Cardiac muscle cell (in vitro differentiated cells and primary cell): Measurements from ENCODE around the gene SECISBP2. TPM values are rescaled to one million over a fixed set of nuclear protein-coding genes. Genes with fewer than 3 reads are reported as not detected.
"Not testable (repeated sequence)": the region's sequence is repeated elsewhere in the genome, so short reads cannot be mapped to it uniquely, and the experiment has no call there.

Experiments used
- DNase-seq, 2 donors: peaks; one replicate each; pipeline versions ENCODE4 v3.0.0 to v3.0.0-alpha.2; 2010 to 2017; ENCODE audit warnings: low read depth in 1 of 2, low spot score in 1 of 2
- H3K27ac ChIP-seq: fragments of 200-600 bp; sonication (generic); 2 replicates; pipeline ENCODE4 v1.5.1; 2016
- H3K27me3 ChIP-seq: fragments of 200-600 bp; sonication (generic); 2 replicates; pipeline ENCODE4 v1.6.0; 2016; ENCODE audit warnings: control low read depth
- H3K36me3 ChIP-seq: fragments of 200-600 bp; sonication (generic); 2 replicates; pipeline ENCODE4 v1.5.1; 2016; ENCODE audit warnings: control low read depth
- H3K4me1 ChIP-seq: fragments of 200-600 bp; sonication (generic); 2 replicates; pipeline ENCODE4 v1.8.1; 2017; ENCODE audit warnings: low read depth, mild to moderate bottlenecking, mixed run types
- H3K4me3 ChIP-seq: fragments of 200-600 bp; sonication (generic); 2 replicates; pipeline ENCODE4 v1.5.1; 2016; ENCODE audit warnings: mild to moderate bottlenecking
- H3K9me3 ChIP-seq: fragments of 200-600 bp; sonication (generic); 2 replicates; pipeline ENCODE4 v1.5.1; 2017; ENCODE audit warnings: low read depth, mild to moderate bottlenecking, control low read depth
- polyA plus RNA-seq: library from polyadenylated mRNA; unstranded; fragments of >200 nt; fragmentation: Nextera tagmentation; extraction: Ambion mirVana; gene quantifications from 2 replicates; pipeline ENCODE4 v1.2.1, GENCODE V29; 2016
- total RNA-seq: library from RNA; depleted of rRNA; stranded (reverse); fragments of >200 nt; gene quantifications from 2 replicates; pipeline ENCODE4 v1.2.3, GENCODE V29; 2016
- TF ChIP-seq, protein P1 (sequence below): IDR thresholded peaks from 2 replicates; pipeline ENCODE4 v1.5.1; 2012; ENCODE audit warnings: low read depth, mild to moderate bottlenecking, low read length

Gene SECISBP2
- total and polyA plus RNA-seq, 2 experiments from 2014 or later: 20.4 to 20.5 TPM

DNA sequence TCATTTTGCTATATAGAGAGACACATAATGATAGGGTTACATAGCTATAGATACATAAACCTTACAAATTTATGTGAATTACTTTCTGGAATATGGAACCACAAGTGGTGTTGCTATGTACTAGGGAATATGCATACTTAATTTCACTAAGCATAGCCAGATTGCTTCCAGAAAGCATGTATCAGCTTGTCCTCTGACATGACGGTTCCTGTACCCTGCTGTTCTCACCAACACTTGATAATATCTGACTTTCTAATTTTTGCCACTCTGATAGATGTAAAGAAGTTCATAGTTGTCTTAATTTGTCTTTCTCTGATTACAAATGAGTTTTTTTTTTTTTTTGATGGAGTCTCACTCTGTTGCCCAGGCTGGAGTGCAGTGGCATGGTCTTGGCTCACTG lies 25.3 kb upstream of the SECISBP2 start:
- no peak for DNase-seq
- TF ChIP-seq, protein P1, sequence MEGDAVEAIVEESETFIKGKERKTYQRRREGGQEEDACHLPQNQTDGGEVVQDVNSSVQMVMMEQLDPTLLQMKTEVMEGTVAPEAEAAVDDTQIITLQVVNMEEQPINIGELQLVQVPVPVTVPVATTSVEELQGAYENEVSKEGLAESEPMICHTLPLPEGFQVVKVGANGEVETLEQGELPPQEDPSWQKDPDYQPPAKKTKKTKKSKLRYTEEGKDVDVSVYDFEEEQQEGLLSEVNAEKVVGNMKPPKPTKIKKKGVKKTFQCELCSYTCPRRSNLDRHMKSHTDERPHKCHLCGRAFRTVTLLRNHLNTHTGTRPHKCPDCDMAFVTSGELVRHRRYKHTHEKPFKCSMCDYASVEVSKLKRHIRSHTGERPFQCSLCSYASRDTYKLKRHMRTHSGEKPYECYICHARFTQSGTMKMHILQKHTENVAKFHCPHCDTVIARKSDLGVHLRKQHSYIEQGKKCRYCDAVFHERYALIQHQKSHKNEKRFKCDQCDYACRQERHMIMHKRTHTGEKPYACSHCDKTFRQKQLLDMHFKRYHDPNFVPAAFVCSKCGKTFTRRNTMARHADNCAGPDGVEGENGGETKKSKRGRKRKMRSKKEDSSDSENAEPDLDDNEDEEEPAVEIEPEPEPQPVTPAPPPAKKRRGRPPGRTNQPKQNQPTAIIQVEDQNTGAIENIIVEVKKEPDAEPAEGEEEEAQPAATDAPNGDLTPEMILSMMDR: no peak
- H3K4me1 ChIP-seq: no peaks in the 10 kb centered on the region
- H3K4me3 ChIP-seq: no peak overlapping the region
- H3K27me3 ChIP-seq: no peaks in the 10 kb centered on the region
- H3K27ac ChIP-seq: no peak overlapping the region
- no peaks in the 10 kb centered on the region for H3K36me3 ChIP-seq
- H3K9me3 ChIP-seq: no peaks in the 10 kb centered on the region

- Histone ChIP-seq H3K27me3 (no peaks in the 10 kb centered on the region), H3K36me3 (no peaks in the 10 kb centered on the region), H3K27ac (no peak overlapping the region), H3K4me1 (no peaks in the 10 kb centered on the region), H3K4me3 (no peak overlapping the region), H3K9me3 (no peaks in the 10 kb centered on the region)
- peak in 1 of 2 donors; percentile 48 for DNase-seq
- TF ChIP-seq, protein P1: no peak
Observed at GRCh38 chr9:89295400-89295799, 22.9 kb upstream of the SECISBP2 start.

- not testable (repeated sequence) for H3K27ac ChIP-seq, H3K4me1 ChIP-seq, H3K36me3 ChIP-seq, H3K27me3 ChIP-seq, H3K4me3 ChIP-seq, H3K9me3 ChIP-seq
- DNase-seq: peak in 1 of 2 donors; percentile 51
Observed at GRCh38 chr9:89301996-89302395, 16.3 kb upstream of the SECISBP2 start.

- no peaks in the 10 kb centered on the region for H3K4me1 ChIP-seq
- no peak overlapping the region for H3K27ac ChIP-seq
- H3K4me3 ChIP-seq: no peak overlapping the region
- DNase-seq: peak in 1 of 2 donors; percentile 70
- H3K36me3 ChIP-seq: no peaks in the 10 kb centered on the region
- H3K27me3 ChIP-seq: no peaks in the 10 kb centered on the region
- H3K9me3 ChIP-seq: no peaks in the 10 kb centered on the region
- TF ChIP-seq, protein P1: no peak
Observed at GRCh38 chr9:89304020-89304833, 14.1 kb upstream of the SECISBP2 start.

DNA sequence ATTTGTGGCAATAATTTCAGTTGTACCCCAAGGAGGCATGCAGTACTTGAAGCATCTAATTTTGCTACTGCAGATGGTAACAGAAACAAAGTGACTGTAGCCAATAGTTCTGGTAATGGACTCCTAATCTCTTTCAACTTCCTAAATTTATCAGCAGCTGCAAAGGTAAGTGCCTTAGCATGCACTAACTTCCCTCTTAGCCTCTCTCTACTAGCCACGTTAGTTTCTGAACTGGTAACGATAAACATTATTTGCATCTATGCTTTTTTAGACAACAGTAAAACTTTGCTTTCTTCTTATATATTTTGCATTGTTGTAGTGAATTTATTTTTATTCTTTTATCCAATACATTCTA lies 13.5 kb upstream of the SECISBP2 start:
- Histone ChIP-seq H3K36me3 (no peaks in the 10 kb centered on the region), H3K27ac (no peak overlapping the region), H3K9me3 (no peaks in the 10 kb centered on the region), H3K27me3 (no peaks in the 10 kb centered on the region), H3K4me3 (no peak overlapping the region), H3K4me1 (peaks cover 4% of the 10 kb centered on the region)
- TF ChIP-seq, protein P1: no peak
- no peak for DNase-seq

DNA sequence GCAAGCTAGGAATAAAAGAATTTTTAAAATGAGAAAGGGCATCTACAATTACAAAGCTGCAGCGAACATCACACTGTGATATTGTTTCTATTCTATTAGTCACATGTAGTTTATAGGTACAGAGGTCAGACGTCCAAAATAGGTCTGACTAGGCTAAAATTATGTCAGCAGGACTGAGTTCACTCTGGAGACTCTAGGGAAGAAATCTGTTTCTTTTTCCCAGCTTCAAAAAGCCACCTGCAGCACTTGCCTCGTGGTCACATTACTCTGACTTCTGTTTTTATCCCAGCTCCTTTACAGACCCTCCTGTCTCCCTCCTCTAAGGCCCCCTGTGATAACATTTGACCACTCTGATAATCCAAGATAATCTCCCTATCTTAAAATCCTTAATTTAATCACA lies 12.4 kb upstream of the SECISBP2 start:
- Histone ChIP-seq H3K4me1 (peaks cover 5% of the 10 kb centered on the region), H3K27ac (no peak overlapping the region), H3K9me3 (no peaks in the 10 kb centered on the region), H3K27me3 (no peaks in the 10 kb centered on the region), H3K36me3 (no peaks in the 10 kb centered on the region), H3K4me3 (no peak overlapping the region)
- TF ChIP-seq, protein P1: no peak
- no peak for DNase-seq
